ENCODE results near the gene GCNT4.

DNA sequence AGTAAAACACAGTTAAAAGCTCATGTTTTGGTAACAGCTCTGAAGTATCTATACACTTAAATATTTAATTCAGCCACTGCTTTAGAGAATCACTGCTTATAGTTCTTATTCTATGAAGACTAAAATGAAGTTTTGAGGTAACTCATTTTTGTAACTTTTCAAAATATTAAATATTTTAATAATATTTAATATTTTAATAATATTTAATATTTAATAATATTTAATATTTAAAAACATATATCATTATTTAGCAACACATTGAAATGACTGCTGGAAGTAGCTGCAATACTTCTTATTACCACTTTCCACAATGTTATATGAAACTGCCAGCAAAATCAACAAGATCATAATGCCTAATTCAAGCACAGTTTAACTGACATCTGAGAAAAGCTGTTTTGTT is 18.7 kb upstream of the GCNT4 start:
- TF ChIP-seq EZH2 (IDR thresholded peaks at IDR 0.05; ENCODE audit: insufficient read depth, low read length), result no peak
- TF ChIP-seq, protein P1, sequence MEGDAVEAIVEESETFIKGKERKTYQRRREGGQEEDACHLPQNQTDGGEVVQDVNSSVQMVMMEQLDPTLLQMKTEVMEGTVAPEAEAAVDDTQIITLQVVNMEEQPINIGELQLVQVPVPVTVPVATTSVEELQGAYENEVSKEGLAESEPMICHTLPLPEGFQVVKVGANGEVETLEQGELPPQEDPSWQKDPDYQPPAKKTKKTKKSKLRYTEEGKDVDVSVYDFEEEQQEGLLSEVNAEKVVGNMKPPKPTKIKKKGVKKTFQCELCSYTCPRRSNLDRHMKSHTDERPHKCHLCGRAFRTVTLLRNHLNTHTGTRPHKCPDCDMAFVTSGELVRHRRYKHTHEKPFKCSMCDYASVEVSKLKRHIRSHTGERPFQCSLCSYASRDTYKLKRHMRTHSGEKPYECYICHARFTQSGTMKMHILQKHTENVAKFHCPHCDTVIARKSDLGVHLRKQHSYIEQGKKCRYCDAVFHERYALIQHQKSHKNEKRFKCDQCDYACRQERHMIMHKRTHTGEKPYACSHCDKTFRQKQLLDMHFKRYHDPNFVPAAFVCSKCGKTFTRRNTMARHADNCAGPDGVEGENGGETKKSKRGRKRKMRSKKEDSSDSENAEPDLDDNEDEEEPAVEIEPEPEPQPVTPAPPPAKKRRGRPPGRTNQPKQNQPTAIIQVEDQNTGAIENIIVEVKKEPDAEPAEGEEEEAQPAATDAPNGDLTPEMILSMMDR (IDR thresholded peaks at IDR 0.05; ENCODE audit: insufficient read depth, low read depth, low read length), result no peak

Measured in astrocyte (in vitro differentiated cells and primary cell).